ENCODE measurements around the gene HNMT. TPM values are rescaled to one million over a fixed set of nuclear protein-coding genes. Genes with fewer than 3 reads are reported as not detected.

Gene HNMT
- total RNA-seq, 2 donors from 2014 or later, result 43.9 to 83.2 TPM

DNA sequence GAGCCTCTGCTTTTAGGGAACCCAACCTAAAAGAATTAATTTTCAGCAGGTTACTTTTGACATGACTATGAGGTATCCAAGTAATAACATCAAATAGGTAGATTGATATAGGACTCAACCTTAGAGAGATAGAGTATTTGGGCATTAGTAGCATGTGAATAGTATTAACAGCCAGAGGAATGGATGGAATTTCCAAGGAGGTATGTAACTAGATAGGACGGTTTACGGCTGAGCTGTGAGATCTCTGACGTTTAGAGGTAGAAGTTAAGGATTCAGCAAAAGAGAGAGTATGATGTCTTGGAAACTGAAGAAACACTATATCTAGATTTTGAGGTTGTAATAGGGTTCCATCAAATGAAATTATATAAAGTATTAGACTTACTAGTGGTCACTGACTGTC, 70.3 kb downstream of the HNMT start:
- TF ChIP-seq POLR2A (IDR thresholded peaks at IDR 0.05), result no peak
- no peak for TF ChIP-seq POLR2AphosphoS5 (IDR thresholded peaks at IDR 0.05)
- TF ChIP-seq, protein P1, sequence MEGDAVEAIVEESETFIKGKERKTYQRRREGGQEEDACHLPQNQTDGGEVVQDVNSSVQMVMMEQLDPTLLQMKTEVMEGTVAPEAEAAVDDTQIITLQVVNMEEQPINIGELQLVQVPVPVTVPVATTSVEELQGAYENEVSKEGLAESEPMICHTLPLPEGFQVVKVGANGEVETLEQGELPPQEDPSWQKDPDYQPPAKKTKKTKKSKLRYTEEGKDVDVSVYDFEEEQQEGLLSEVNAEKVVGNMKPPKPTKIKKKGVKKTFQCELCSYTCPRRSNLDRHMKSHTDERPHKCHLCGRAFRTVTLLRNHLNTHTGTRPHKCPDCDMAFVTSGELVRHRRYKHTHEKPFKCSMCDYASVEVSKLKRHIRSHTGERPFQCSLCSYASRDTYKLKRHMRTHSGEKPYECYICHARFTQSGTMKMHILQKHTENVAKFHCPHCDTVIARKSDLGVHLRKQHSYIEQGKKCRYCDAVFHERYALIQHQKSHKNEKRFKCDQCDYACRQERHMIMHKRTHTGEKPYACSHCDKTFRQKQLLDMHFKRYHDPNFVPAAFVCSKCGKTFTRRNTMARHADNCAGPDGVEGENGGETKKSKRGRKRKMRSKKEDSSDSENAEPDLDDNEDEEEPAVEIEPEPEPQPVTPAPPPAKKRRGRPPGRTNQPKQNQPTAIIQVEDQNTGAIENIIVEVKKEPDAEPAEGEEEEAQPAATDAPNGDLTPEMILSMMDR (IDR thresholded peaks at IDR 0.05), result no peak
- H3K27ac ChIP-seq, result no peak overlapping the region
- intact Hi-C loops (cut with DNase I), result no loop called here
- no peaks in the 10 kb centered on the region for H3K27me3 ChIP-seq (replicated peaks; ENCODE audit: insufficient read depth)
- H3K36me3 ChIP-seq, result no peaks in the 10 kb centered on the region
- H3K4me3 ChIP-seq, result no peak overlapping the region
- no peaks in the 10 kb centered on the region for H3K9me3 ChIP-seq
- H3K4me1 ChIP-seq (replicated peaks), result no peaks in the 10 kb centered on the region
- DNase-seq (ENCODE audit: low spot score), result no peak
- WGBS, result 89% methylated on average over 3 of the region's 3 CpGs

DNA sequence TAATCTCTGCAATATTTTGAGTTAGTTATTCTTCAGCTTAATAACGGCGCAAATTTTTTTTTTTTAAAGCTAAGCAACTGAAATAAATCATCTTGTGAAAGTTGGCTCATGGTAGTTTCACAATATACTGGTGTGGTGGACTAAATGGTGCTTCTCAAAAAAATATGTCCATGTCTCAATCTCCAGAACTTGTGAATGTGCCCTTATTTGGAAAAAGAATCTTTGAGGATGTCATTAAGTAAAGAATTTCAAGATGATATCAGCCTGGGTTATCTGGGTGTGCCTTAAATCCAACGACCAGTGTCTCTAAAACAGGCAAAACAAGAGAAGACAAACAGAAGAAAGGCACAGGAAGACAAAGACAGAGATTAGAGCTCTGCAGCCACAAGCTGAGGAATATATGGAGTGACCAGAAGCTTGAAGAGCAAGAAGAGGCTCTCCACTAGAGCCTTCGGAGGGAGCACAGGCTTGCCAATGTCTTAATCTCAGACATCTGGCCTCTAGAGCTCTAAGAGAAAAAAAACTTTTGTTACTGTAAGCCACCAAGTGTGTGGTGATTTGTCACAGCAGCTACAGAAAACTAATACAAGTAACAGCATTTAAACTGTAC, 71.4 kb downstream of the HNMT start:
- intact Hi-C loops (cut with DNase I), result no loop called here
- TF ChIP-seq POLR2AphosphoS5 (IDR thresholded peaks at IDR 0.05), result no peak
- TF ChIP-seq, protein P1 (IDR thresholded peaks at IDR 0.05), result no peak
- TF ChIP-seq POLR2A (IDR thresholded peaks at IDR 0.05), result no peak
- Histone ChIP-seq H3K4me1 (replicated peaks) (no peaks in the 10 kb centered on the region), H3K27ac (no peak overlapping the region), H3K4me3 (no peak overlapping the region), H3K9me3 (no peaks in the 10 kb centered on the region), H3K36me3 (no peaks in the 10 kb centered on the region), H3K27me3 (replicated peaks; ENCODE audit: insufficient read depth) (no peaks in the 10 kb centered on the region)
- DNase-seq (ENCODE audit: low spot score), result no peak
- 61% methylated on average over 4 of the region's 4 CpGs for WGBS

DNA sequence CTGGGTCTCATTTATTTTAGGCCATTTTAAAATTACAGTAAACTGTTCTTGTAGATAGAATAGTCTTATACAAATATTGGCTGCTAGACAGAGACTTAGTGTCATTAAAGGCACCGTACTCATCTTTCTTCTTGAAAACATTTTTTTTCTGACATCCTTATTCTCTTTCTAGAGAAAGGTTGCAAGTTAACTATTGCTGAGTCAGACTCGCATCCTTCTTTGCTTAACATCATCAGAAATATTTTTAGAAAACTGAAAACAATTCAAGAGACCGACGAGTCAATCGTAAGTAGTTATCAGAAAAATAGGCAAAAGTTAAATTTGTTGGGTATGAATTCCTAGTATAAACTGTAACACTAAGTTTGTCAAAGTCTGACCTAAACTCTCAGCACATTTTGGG, 72.2 kb downstream of the HNMT start:
- WGBS, result 73% methylated on average over 5 of the region's 5 CpGs
- Histone ChIP-seq H3K36me3 (no peaks in the 10 kb centered on the region), H3K27ac (no peak overlapping the region), H3K9me3 (no peaks in the 10 kb centered on the region), H3K27me3 (replicated peaks; ENCODE audit: insufficient read depth) (no peaks in the 10 kb centered on the region), H3K4me3 (no peak overlapping the region), H3K4me1 (replicated peaks) (no peaks in the 10 kb centered on the region)
- DNase-seq (ENCODE audit: low spot score), result no peak
- TF ChIP-seq POLR2A (IDR thresholded peaks at IDR 0.05) (no peak), POLR2AphosphoS5 (IDR thresholded peaks at IDR 0.05) (no peak)
- TF ChIP-seq, protein P1 (IDR thresholded peaks at IDR 0.05), result no peak
- intact Hi-C loops (cut with DNase I), result no loop called here

DNA sequence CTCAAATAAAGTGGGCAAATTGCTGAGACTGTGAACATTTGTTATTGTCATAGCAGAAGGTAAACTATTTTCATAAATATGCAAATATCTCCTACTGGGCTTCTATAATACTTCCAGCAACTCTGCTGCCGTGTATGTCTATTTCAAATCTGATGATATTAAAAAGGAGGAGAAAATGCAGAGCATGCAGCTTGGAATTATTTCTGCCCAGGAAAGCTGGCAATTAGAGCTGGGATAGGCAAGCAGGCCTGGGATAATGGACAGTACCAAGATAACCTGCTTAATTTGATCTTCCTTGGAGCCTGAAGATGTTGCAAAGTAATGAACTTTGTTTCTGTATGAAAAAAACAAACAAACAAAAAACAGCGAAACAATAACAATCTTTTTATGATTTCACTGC, 72.8 kb downstream of the HNMT start:
- H3K36me3 ChIP-seq, result no peaks in the 10 kb centered on the region
- DNase-seq (ENCODE audit: low spot score), result no peak
- H3K4me3 ChIP-seq, result no peak overlapping the region
- no peak for TF ChIP-seq POLR2A (IDR thresholded peaks at IDR 0.05)
- TF ChIP-seq POLR2AphosphoS5 (IDR thresholded peaks at IDR 0.05), result no peak
- TF ChIP-seq, protein P1 (IDR thresholded peaks at IDR 0.05), result no peak
- H3K27me3 ChIP-seq (replicated peaks; ENCODE audit: insufficient read depth), result no peaks in the 10 kb centered on the region
- H3K27ac ChIP-seq, result no peak overlapping the region
- no peaks in the 10 kb centered on the region for H3K9me3 ChIP-seq
- WGBS, result 77% methylated on average over 2 of the region's 2 CpGs
- no peaks in the 10 kb centered on the region for H3K4me1 ChIP-seq (replicated peaks)
- intact Hi-C loops (cut with DNase I), result no loop called here

DNA sequence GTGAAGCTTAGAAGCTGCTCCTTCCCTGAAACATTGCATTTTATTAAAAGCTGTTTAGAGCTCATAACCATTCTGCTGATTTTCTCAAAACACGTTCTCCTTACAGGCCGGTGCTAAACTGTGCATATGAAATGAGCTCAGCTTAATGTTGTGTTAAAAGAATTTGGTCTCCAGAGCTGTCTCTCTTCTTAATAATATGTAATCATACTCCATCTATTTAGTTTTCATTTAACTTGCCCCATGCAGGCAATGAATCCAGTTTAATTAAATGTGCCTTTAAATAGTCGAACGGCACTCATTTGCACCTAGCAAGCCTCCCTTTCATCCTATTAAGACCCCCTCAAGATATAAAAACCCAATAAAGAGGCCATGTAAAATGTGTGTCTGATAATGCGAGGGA, 76.3 kb downstream of the HNMT start:
- intact Hi-C loops (cut with DNase I), result no loop called here
- H3K4me1 ChIP-seq (replicated peaks), result no peaks in the 10 kb centered on the region

More for the DNA sequence above, 76.3 kb downstream of the HNMT start:
- WGBS, result 78% methylated on average over 5 of the region's 5 CpGs
- no peak overlapping the region for H3K4me3 ChIP-seq
- H3K9me3 ChIP-seq, result no peaks in the 10 kb centered on the region
- no peaks in the 10 kb centered on the region for H3K36me3 ChIP-seq
- H3K27me3 ChIP-seq (replicated peaks; ENCODE audit: insufficient read depth), result no peaks in the 10 kb centered on the region
- no peak for DNase-seq (ENCODE audit: low spot score)
- TF ChIP-seq POLR2AphosphoS5 (IDR thresholded peaks at IDR 0.05), result no peak
- no peak for TF ChIP-seq POLR2A (IDR thresholded peaks at IDR 0.05)
- TF ChIP-seq, protein P1 (IDR thresholded peaks at IDR 0.05), result no peak
- no peak overlapping the region for H3K27ac ChIP-seq

All from prostate gland (tissue), 2 donors.